ENCODE measurements around the gene CABP4.
"Not testable (repeated sequence)": the region's sequence is repeated elsewhere in the genome, so short reads cannot be mapped to it uniquely, and the experiment has no call there.

The CABP4 gene

DNA sequence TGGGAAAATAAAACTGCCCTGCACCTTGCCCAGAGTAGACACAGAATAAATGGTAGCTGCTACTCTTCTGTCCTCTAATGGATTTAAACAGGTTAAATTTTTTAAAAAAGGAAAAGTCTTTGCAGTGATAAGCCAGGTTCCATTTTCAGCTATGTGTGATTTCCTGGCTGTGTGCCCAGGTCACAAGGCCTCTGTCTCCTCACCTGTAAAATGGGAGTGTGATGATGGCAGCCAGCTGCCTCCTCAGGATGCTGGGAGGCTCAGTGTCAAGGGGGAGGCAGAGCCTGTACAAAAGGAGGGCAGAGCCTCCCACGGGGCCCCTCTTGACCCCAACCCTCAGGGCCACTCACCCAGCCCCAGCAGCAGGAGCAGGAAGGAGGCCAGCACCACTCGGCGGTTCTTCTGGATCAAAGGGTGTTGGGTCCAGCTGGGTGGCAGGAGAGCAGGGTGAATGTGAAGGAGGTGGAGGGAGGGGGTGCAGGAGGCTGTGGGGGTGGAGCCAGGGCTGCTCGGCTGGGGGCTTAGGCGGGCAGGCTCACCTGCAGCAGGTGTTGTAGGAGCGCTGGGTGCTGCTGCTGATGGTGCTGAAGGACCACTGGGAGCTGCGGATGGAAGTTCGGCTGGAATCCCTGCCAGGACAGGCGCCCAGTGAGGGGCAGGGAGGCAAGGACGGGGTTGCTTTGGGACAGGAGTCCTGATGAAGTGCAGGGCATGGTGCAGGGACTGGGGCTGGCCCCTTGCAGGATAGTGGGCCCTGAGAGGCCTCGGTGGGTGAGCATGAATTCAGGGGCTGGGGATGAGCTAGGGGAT, 12.0 kb downstream of the CABP4 start:
- no peaks in the 10 kb centered on the region for H3K9me3 ChIP-seq (ENCODE audit: control insufficient read depth, insufficient read depth, low read length)
- no peaks in the 10 kb centered on the region for H3K4me1 ChIP-seq (ENCODE audit: control insufficient read depth, insufficient read depth, low read length)
- H3K27me3 ChIP-seq (ENCODE audit: control insufficient read depth, insufficient read depth, low read length) = no peaks in the 10 kb centered on the region
- H3K9ac ChIP-seq (ENCODE audit: low read depth, low read length) = no peak overlapping the region
- no peaks in the 10 kb centered on the region for H3K36me3 ChIP-seq (ENCODE audit: control insufficient read depth, insufficient read depth, low read length)
- H3K4me3 ChIP-seq (ENCODE audit: low read depth, low read length) = no peak overlapping the region

DNA sequence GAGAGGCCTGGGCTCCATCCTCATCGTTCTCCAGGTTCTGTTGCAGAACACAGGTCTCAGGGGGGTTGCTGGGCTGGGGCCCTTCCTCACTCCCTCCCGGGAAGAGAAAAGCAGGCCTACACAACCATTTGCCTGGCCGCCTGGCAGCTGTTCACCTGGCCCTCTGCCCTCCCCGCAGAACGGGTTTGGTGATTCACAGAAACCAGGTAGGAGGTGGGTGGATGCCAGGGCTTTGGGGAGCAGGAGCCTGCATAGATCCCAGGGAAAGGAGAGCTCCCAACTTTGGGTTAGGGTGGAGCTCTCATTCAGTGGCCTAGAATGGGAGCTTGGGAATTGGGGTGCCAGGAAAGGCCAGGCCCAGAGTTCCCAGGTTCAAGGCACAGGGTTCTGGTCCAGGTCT, 12.9 kb downstream of the CABP4 start:
- no peaks in the 10 kb centered on the region for H3K9me3 ChIP-seq (ENCODE audit: control insufficient read depth, insufficient read depth, low read length)
- peak overlapping the region; percentile 67 for H3K4me3 ChIP-seq (ENCODE audit: low read depth, low read length)
- H3K27me3 ChIP-seq (ENCODE audit: control insufficient read depth, insufficient read depth, low read length) = no peaks in the 10 kb centered on the region
- H3K9ac ChIP-seq (ENCODE audit: low read depth, low read length) = no peak overlapping the region
- H3K36me3 ChIP-seq (ENCODE audit: control insufficient read depth, insufficient read depth, low read length) = no peaks in the 10 kb centered on the region
- H3K4me1 ChIP-seq (ENCODE audit: control insufficient read depth, insufficient read depth, low read length) = no peaks in the 10 kb centered on the region

DNA sequence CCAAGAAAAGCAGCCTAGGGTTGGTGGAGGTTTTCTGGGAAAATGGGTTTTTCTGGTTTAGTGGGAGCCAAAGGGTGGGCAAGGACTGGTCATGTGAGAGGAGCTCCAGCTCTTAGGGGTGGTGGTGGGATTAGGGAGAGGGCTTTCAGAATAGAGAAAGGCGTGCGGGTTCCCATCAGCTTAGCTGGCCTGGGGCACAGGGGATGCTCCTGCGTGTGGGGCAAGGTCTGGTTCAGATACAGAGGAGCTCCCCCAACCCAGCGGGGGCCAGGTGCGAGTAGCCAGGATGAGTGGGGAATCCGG, 13.3 kb downstream of the CABP4 start:
- H3K27me3 ChIP-seq (ENCODE audit: control insufficient read depth, insufficient read depth, low read length) = no peaks in the 10 kb centered on the region
- H3K36me3 ChIP-seq (ENCODE audit: control insufficient read depth, insufficient read depth, low read length) = no peaks in the 10 kb centered on the region
- peak overlapping the region; percentile 67 for H3K4me3 ChIP-seq (ENCODE audit: low read depth, low read length)
- no peaks in the 10 kb centered on the region for H3K4me1 ChIP-seq (ENCODE audit: control insufficient read depth, insufficient read depth, low read length)
- H3K9ac ChIP-seq (ENCODE audit: low read depth, low read length) = no peak overlapping the region
- no peaks in the 10 kb centered on the region for H3K9me3 ChIP-seq (ENCODE audit: control insufficient read depth, insufficient read depth, low read length)

DNA sequence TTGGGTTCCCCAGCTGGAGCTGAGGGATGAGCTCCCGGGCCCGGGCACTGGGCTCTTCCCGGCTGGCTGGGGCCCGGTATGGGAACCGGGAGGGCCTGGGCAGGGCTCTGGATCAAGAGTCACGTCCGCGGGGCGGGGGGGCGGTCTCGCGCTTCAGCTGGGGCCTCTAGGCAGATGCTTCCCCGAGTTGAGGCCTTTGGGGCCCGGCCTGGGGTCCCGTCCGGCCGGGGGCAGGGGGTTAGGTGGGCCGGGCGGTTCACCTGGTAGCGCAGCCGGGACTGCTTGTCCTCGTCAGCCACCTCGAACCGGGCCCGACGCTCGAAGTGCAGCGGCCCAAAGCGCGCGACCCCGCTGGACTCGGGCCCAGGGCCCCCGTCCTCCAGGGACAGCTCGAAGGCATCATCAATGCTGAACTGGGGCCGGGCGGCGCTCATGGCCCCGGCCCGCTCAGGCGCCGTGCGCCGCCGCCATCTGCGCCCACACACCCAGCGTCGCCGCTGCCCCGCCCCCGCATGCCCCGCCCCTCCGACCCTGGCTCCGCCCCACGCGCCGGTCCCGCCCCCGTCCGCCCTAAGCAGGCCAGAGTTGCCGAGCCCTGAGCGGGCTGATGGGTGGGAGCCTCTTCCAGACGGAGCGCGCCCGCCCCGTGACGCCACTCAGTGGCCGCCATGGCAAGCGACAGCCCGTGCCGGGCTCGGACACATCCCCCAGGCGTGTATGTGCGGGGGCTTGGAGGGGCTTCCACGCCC, 13.8 kb downstream of the CABP4 start, which contains the start of gene TMEM134:
TSS of gene TMEM134 (minus strand) at position 493 of the 749 bp plus-strand sequence. CDS start at position 434, 59 bp downstream.
- H3K27me3 ChIP-seq (ENCODE audit: control insufficient read depth, insufficient read depth, low read length) = no peaks in the 10 kb centered on the region
- H3K4me3 ChIP-seq (ENCODE audit: low read depth, low read length) = peak within 1 kb of the TSS; percentile 83
- no peaks in the 10 kb centered on the region for H3K9me3 ChIP-seq (ENCODE audit: control insufficient read depth, insufficient read depth, low read length)
- no peaks in the 10 kb centered on the region for H3K4me1 ChIP-seq (ENCODE audit: control insufficient read depth, insufficient read depth, low read length)
- no peaks in the 10 kb centered on the region for H3K36me3 ChIP-seq (ENCODE audit: control insufficient read depth, insufficient read depth, low read length)
- peak within 1 kb of the TSS; percentile 51 for H3K9ac ChIP-seq (ENCODE audit: low read depth, low read length)

DNA sequence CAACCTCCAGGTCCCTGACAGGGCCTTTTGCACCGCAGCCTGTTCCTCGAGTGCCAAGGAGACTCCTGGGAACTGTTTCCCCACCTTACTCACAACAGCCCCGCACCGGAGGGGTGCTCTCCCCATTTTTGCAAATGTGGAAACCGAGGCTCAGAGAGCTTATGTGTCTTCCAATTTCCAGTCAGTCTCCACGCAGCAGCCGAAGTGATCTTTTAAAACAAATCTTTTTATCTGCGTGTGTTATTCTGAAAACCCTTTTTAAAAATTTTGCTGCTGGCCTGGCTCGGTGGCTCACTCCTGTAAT, 14.3 kb downstream of the CABP4 start:
- Histone ChIP-seq H3K27me3 (ENCODE audit: control insufficient read depth, insufficient read depth, low read length) (no peaks in the 10 kb centered on the region), H3K36me3 (ENCODE audit: control insufficient read depth, insufficient read depth, low read length) (no peaks in the 10 kb centered on the region), H3K4me3 (ENCODE audit: low read depth, low read length) (peak overlapping the region; percentile 83), H3K9me3 (ENCODE audit: control insufficient read depth, insufficient read depth, low read length) (no peaks in the 10 kb centered on the region), H3K4me1 (ENCODE audit: control insufficient read depth, insufficient read depth, low read length) (no peaks in the 10 kb centered on the region), H3K9ac (ENCODE audit: low read depth, low read length) (peak overlapping the region; percentile 51)

DNA sequence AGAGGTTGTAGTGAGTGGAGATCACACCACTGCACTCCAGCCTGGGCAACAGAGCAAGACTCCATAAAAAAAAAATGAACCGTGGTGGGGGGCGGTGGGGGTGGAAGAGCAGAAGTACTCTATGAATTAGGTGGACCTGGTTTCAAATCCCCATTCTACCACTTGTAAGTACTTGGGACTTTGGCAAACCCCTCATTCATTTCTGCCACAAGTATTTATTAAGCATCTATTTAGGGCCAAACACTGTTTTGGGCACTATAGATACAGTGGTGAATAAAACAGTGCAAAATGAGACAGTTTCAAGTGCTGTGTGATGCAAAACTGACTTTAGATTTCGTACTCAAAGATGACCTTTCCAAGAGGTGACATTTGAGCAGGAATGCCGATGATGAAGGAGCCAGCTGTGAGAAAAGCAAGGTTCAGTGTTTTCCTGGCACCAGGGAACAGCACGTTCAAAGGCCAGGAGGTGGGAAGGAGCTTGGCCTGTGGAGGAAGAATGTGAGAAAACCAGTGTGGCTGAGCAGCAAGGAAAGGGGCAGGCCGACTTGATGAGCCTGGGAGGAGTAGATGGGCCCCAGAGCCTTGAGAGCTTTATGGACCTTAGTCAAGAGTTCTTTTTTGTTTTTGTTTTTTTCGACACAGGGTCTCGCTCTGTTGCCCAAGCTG, 15.3 kb downstream of the CABP4 start:
- no peaks in the 10 kb centered on the region for H3K36me3 ChIP-seq (ENCODE audit: control insufficient read depth, insufficient read depth, low read length)
- H3K9ac ChIP-seq (ENCODE audit: low read depth, low read length) = no peak overlapping the region
- no peak overlapping the region for H3K4me3 ChIP-seq (ENCODE audit: low read depth, low read length)
- no peaks in the 10 kb centered on the region for H3K4me1 ChIP-seq (ENCODE audit: control insufficient read depth, insufficient read depth, low read length)
- H3K9me3 ChIP-seq (ENCODE audit: control insufficient read depth, insufficient read depth, low read length) = no peaks in the 10 kb centered on the region
- no peaks in the 10 kb centered on the region for H3K27me3 ChIP-seq (ENCODE audit: control insufficient read depth, insufficient read depth, low read length)

DNA sequence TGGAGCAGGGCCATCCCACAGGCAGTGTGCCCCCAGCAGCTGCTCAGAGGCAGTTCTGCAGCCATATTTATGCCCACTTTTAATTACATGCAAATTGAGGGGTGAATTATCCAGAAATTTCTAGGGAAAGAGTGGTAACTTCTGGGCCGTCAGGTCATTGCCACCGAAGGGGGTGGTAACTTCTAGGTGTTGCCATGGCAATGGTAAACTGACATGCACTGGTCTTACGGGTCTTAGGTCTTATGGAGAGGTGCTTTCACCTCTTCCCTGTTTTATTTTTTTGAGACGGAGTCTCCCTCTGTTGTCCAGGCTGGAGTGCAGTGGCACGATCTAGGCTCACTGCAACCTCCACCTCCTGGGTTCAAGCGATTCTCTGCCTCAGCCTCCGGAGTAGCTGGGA, 17.7 kb downstream of the CABP4 start:
- H3K4me1 ChIP-seq (ENCODE audit: control insufficient read depth, insufficient read depth, low read length) = no peaks in the 10 kb centered on the region
- H3K4me3 ChIP-seq (ENCODE audit: low read depth, low read length) = no peak overlapping the region
- H3K9me3 ChIP-seq (ENCODE audit: control insufficient read depth, insufficient read depth, low read length) = no peaks in the 10 kb centered on the region
- H3K27me3 ChIP-seq (ENCODE audit: control insufficient read depth, insufficient read depth, low read length) = no peaks in the 10 kb centered on the region
- H3K9ac ChIP-seq (ENCODE audit: low read depth, low read length) = no peak overlapping the region
- H3K36me3 ChIP-seq (ENCODE audit: control insufficient read depth, insufficient read depth, low read length) = no peaks in the 10 kb centered on the region

DNA sequence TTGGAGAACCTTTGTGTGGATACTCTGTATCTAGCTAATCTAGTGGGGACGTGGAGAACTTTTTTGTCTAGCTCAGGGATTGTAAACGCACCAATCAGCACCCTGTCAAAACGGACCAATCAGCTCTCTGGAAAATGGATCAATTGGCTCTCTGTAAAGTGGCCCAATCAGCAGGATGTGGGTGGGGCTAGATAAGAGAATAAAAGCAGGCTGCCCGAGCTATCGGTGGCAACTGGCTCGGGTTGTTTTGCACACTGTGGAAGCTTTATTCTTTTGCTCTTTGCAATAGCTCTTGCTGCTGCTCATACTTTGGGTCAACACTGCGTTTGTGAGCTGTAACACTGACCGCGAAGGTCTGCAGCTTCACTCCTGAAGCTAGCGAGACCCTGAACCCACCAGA, 21.5 kb downstream of the CABP4 start:
- not testable (repeated sequence) for H3K36me3 ChIP-seq (ENCODE audit: control insufficient read depth, insufficient read depth, low read length); H3K4me3 ChIP-seq (ENCODE audit: low read depth, low read length); H3K9me3 ChIP-seq (ENCODE audit: control insufficient read depth, insufficient read depth, low read length); H3K4me1 ChIP-seq (ENCODE audit: control insufficient read depth, insufficient read depth, low read length); H3K27me3 ChIP-seq (ENCODE audit: control insufficient read depth, insufficient read depth, low read length); H3K9ac ChIP-seq (ENCODE audit: low read depth, low read length)

DNA sequence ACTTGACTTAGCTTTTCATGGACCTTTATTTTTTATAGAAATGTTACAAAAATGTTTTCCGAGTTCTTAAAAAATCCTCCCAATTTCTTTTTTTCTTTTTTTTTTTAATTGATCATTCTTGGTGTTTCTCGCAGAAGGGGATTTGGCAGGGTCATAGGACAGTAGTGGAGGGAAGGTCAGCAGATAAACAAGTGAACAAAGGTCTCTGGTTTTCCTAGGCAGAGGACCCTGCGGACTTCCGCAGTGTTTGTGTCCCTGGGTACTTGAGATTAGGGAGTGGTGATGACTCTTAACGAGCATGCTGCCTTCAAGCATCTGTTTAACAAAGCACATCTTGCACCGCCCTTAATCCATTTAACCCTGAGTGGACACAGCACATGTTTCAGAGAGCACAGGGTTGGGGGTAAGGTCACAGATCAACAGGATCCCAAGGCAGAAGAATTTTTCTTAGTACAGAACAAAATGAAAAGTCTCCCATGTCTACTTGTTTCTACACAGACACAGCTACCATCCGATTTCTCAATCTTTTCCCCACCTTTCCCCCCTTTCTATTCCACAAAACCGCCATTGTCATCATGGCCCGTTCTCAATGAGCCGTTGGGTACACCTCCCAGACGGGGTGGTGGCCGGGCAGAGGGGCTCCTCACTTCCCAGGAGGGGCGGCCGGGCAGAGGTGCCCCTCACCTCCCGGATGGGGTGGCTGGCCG, 22.3 kb downstream of the CABP4 start:
- not testable (repeated sequence) for H3K4me3 ChIP-seq (ENCODE audit: low read depth, low read length); H3K36me3 ChIP-seq (ENCODE audit: control insufficient read depth, insufficient read depth, low read length)

DNA sequence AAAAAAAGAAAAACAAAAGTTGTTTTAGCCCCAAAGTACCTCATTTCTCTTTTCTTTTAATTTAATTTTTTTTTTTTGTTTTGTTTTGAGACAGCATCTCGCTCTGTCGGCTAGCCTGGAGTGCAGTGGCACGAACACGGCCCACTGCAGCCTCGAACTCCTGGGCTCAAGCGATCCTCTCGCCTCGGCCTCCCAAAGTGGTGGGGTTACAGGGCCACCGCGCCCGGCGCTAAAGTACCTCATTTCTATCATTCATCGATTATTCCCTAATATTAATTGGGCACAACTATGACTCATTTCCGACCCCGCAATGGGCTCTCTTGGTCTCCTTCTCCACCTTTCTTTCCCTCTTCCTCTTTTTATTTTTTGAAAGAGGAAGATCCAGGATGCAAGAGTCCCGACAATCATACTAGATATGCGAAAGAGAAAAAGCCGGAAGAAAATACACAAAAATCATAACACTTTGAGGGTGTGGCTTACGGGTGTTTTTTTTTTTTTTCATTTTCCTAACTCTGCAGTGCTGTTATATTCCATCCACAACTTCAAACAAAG, 27.2 kb downstream of the CABP4 start:
- Histone ChIP-seq H3K36me3 (ENCODE audit: control insufficient read depth, insufficient read depth, low read length) (peaks cover 5% of the 10 kb centered on the region), H3K9ac (ENCODE audit: low read depth, low read length) (no peak overlapping the region), H3K4me1 (ENCODE audit: control insufficient read depth, insufficient read depth, low read length) (no peaks in the 10 kb centered on the region), H3K9me3 (ENCODE audit: control insufficient read depth, insufficient read depth, low read length) (no peaks in the 10 kb centered on the region), H3K27me3 (ENCODE audit: control insufficient read depth, insufficient read depth, low read length) (peaks cover 6% of the 10 kb centered on the region), H3K4me3 (ENCODE audit: low read depth, low read length) (peak overlapping the region; percentile 88)

More for the DNA sequence above, 22.3 kb downstream of the CABP4 start:
- not testable (repeated sequence) for H3K9ac ChIP-seq (ENCODE audit: low read depth, low read length); H3K4me1 ChIP-seq (ENCODE audit: control insufficient read depth, insufficient read depth, low read length); H3K9me3 ChIP-seq (ENCODE audit: control insufficient read depth, insufficient read depth, low read length); H3K27me3 ChIP-seq (ENCODE audit: control insufficient read depth, insufficient read depth, low read length)

Measured in iPS-15b (cell line).